ENCODE results near the gene NR4A1. TPM values are rescaled to one million over a fixed set of nuclear protein-coding genes. Genes with fewer than 3 reads are reported as not detected.

Gene NR4A1
- total RNA-seq, 1 experiment from 2014 or later = 37.9 TPM

GRCh38 chr12:52023182-52023975, 27.9 kb upstream of the NR4A1 start:
- peaks cover 33% of the 10 kb centered on the region for H3K4me1 Mint-ChIP-seq (ENCODE audit: low read depth, unreplicated experiment)
- H3K4me3 ChIP-seq (ENCODE audit: low read depth, low read length) = peak overlapping the region; percentile 75
- DNase-seq = peak; percentile 89 to 95
- H3K27ac Mint-ChIP-seq (ENCODE audit: unreplicated experiment) = no peak overlapping the region
- peaks cover 12% of the 10 kb centered on the region; the same call in 1 of the 2 replicates for H3K4me1 ChIP-seq
- H3K9me3 Mint-ChIP-seq (ENCODE audit: unreplicated experiment) = no peaks in the 10 kb centered on the region
- H3K9me3 ChIP-seq = no peaks in the 10 kb centered on the region
- peaks cover 19% of the 10 kb centered on the region for H3K36me3 Mint-ChIP-seq (ENCODE audit: insufficient read depth, unreplicated experiment)
- intact Hi-C loops (cut with micrococcal nuclease; ENCODE audit: unreplicated experiment) = loop anchor here (1.0 kb wide), 1 partner anchor 30 kb away; no protein-coding TSS in a partner anchor
- POLR2A ChIA-PET = interaction anchor here (0.6 to 1.3 kb wide), 5 partner anchors 10 to 27 kb away, joined by 3 to 8 read pairs (median 7); partner anchors contain the start of gene NR4A1
- BruUV-seq (replicated peaks) = no TSS peak
- H3K36me3 ChIP-seq (ENCODE audit: control insufficient read depth, insufficient read depth, low read length) = no peaks in the 10 kb centered on the region
- peak overlapping the region; percentile 90 for H3K4me3 Mint-ChIP-seq (ENCODE audit: unreplicated experiment)
- TF ChIP-seq CTCF (IDR thresholded peaks at IDR 0.05; ENCODE audit: insufficient read depth in 1 of 2, low read depth in 1 of 2, low read length in 1 of 2, severe bottlenecking in 1 of 2, unreplicated experiment in 1 of 2) = peak; percentile 96
- no peaks in the 10 kb centered on the region for H3K27me3 ChIP-seq (replicated peaks; ENCODE audit: control insufficient read depth, insufficient read depth, low read length)
- CTCF ChIA-PET = interaction anchor here (0.5 to 6.0 kb wide), 26 partner anchors 9 to 843 kb away, joined by 3 to 102 read pairs (median 6); partner anchors contain the start of gene ATG101
- H3K27me3 Mint-ChIP-seq (ENCODE audit: insufficient read depth, unreplicated experiment) = no peaks in the 10 kb centered on the region

GRCh38 chr12:52023976-52024688, 27.1 kb upstream of the NR4A1 start:
- DNase-seq = no peak
- BruUV-seq (replicated peaks) = no TSS peak
- H3K4me1 ChIP-seq = 0 out of 2 replicates have a peak, but pooled peaks cover 12% of the 10 kb centered on the region
- Mint-ChIP-seq H3K36me3 (ENCODE audit: insufficient read depth, unreplicated experiment) (peaks cover 19% of the 10 kb centered on the region), H3K9me3 (ENCODE audit: unreplicated experiment) (no peaks in the 10 kb centered on the region), H3K4me1 (ENCODE audit: low read depth, unreplicated experiment) (peaks cover 25% of the 10 kb centered on the region), H3K27ac (ENCODE audit: unreplicated experiment) (no peak overlapping the region), H3K27me3 (ENCODE audit: insufficient read depth, unreplicated experiment) (no peaks in the 10 kb centered on the region), H3K4me3 (ENCODE audit: unreplicated experiment) (peak overlapping the region; percentile 90)
- CTCF ChIA-PET = interaction anchor here (0.5 to 6.0 kb wide), 28 partner anchors 8 to 692 kb away, joined by 3 to 102 read pairs (median 9); partner anchors contain the start of gene ATG101
- no peaks in the 10 kb centered on the region for H3K27me3 ChIP-seq (replicated peaks; ENCODE audit: control insufficient read depth, insufficient read depth, low read length)
- POLR2A ChIA-PET = interaction anchor here (0.6 to 1.3 kb wide), 2 partner anchors 9 to 12 kb away, joined by 7 to 8 read pairs; no protein-coding TSS in a partner anchor
- intact Hi-C loops (cut with micrococcal nuclease; ENCODE audit: unreplicated experiment) = loop anchor here (1.0 kb wide), 1 partner anchor 31 kb away; no protein-coding TSS in a partner anchor
- peak overlapping the region; percentile 75 for H3K4me3 ChIP-seq (ENCODE audit: low read depth, low read length)
- TF ChIP-seq CTCF (IDR thresholded peaks at IDR 0.05; ENCODE audit: insufficient read depth in 1 of 2, low read depth in 1 of 2, low read length in 1 of 2, severe bottlenecking in 1 of 2, unreplicated experiment in 1 of 2) = no peak
- no peaks in the 10 kb centered on the region for H3K9me3 ChIP-seq
- H3K36me3 ChIP-seq (ENCODE audit: control insufficient read depth, insufficient read depth, low read length) = no peaks in the 10 kb centered on the region

- Mint-ChIP-seq H3K9me3 (ENCODE audit: unreplicated experiment) (no peaks in the 10 kb centered on the region), H3K27ac (ENCODE audit: unreplicated experiment) (peak overlapping the region; percentile 50), H3K4me3 (ENCODE audit: unreplicated experiment) (peak overlapping the region; percentile 90), H3K27me3 (ENCODE audit: insufficient read depth, unreplicated experiment) (no peaks in the 10 kb centered on the region), H3K36me3 (ENCODE audit: insufficient read depth, unreplicated experiment) (peaks cover 19% of the 10 kb centered on the region), H3K4me1 (ENCODE audit: low read depth, unreplicated experiment) (peaks cover 23% of the 10 kb centered on the region)
- no peak for DNase-seq
- ChIA-PET CTCF (interaction anchor here (0.6 to 4.4 kb wide), 47 partner anchors 10 to 303 kb away, joined by 3 to 102 read pairs (median 6); partner anchors contain the start of genes ACVR1B, ATG101, NR4A1 and TAMALIN), POLR2A (interaction anchor here (0.7 to 1.7 kb wide), 4 partner anchors 12 to 134 kb away, joined by 3 to 26 read pairs (median 3); partner anchors contain the start of gene NR4A1)
- no peaks in the 10 kb centered on the region for H3K36me3 ChIP-seq (ENCODE audit: control insufficient read depth, insufficient read depth, low read length)
- TF ChIP-seq CTCF (IDR thresholded peaks at IDR 0.05; ENCODE audit: insufficient read depth in 1 of 2, low read depth in 1 of 2, low read length in 1 of 2, severe bottlenecking in 1 of 2, unreplicated experiment in 1 of 2) = no peak
- H3K27me3 ChIP-seq (replicated peaks; ENCODE audit: control insufficient read depth, insufficient read depth, low read length) = no peaks in the 10 kb centered on the region
- H3K4me1 ChIP-seq = 0 out of 2 replicates have a peak, but pooled peaks cover 12% of the 10 kb centered on the region
- intact Hi-C loops (cut with micrococcal nuclease; ENCODE audit: unreplicated experiment) = loop anchor here (1.0 kb wide), 6 partner anchors 8 to 97 kb away; partner anchors contain the start of genes ATG101 and NR4A1
- no peaks in the 10 kb centered on the region for H3K9me3 ChIP-seq
- BruUV-seq (replicated peaks) = no TSS peak
- no peak overlapping the region for H3K4me3 ChIP-seq (ENCODE audit: low read depth, low read length)
Measured at GRCh38 chr12:52024845-52025230, 26.4 kb upstream of the NR4A1 start.
